Esophagus (tissue), 2 donors: ENCODE data around the gene FOXD1. TPM values are rescaled to one million over a fixed set of nuclear protein-coding genes. Genes with fewer than 3 reads are reported as not detected.

Experiments
- H3K27ac ChIP-seq, 2 donors: one replicate each; pipeline ENCODE4 v1.5.1; 2013; ENCODE audit warnings: low read depth in 2 of 2, mild to moderate bottlenecking in 2 of 2, inconsistent platforms in 1 of 2, low read length in 1 of 2, moderate library complexity in 1 of 2
- H3K27me3 ChIP-seq, 2 donors: one replicate each; pipeline ENCODE4 v1.6.1; 2013; ENCODE audit warnings: low read length in 2 of 2, control low read depth in 1 of 2, mild to moderate bottlenecking in 1 of 2; ENCODE audit not compliant: insufficient read depth in 2 of 2, control insufficient read depth in 1 of 2
- H3K36me3 ChIP-seq, 2 donors: one replicate each; pipeline ENCODE4 v1.6.1; 2013; ENCODE audit warnings: low read length in 1 of 2; ENCODE audit not compliant: control insufficient read depth in 2 of 2, insufficient read depth in 2 of 2
- H3K4me1 ChIP-seq, 2 donors: one replicate each; pipeline ENCODE4 v1.6.1; 2013; ENCODE audit warnings: low read length in 1 of 2; ENCODE audit not compliant: control insufficient read depth in 2 of 2, insufficient read depth in 2 of 2
- H3K4me3 ChIP-seq, 2 donors: one replicate each; pipeline ENCODE4 v1.5.1; 2013; ENCODE audit warnings: low read length in 2 of 2, mild to moderate bottlenecking in 2 of 2, low read depth in 1 of 2, moderate library complexity in 1 of 2
- H3K9me3 ChIP-seq, 2 donors: one replicate each; pipeline ENCODE4 v1.6.1; 2013; ENCODE audit warnings: mild to moderate bottlenecking in 2 of 2, low read depth in 1 of 2, low read length in 1 of 2, moderate library complexity in 1 of 2; ENCODE audit not compliant: control insufficient read depth in 2 of 2, insufficient read depth in 1 of 2
- WGBS, 2 donors: extraction: QIAGEN DNeasy Blood & Tissue Kit; methylation state at CpG; one replicate each; pipeline ENCODE4 v1.1.7; 2013; 5-methylcytosine and 5-hydroxymethylcytosine counted together
- polyA plus RNA-seq, 2 donors: library from polyadenylated mRNA; stranded (reverse); fragments of 200-250 nt; gene quantifications; one replicate each; pipeline ENCODE4 v1.2.3, GENCODE V29; 2013
- donor health status: healthy with polysubstance abuse.
- donor health status: Bipolar disorder and iron deficiency.

FOXD1 gene
- polyA plus RNA-seq, 2 donors: 0.31 to 1.3 TPM

DNA sequence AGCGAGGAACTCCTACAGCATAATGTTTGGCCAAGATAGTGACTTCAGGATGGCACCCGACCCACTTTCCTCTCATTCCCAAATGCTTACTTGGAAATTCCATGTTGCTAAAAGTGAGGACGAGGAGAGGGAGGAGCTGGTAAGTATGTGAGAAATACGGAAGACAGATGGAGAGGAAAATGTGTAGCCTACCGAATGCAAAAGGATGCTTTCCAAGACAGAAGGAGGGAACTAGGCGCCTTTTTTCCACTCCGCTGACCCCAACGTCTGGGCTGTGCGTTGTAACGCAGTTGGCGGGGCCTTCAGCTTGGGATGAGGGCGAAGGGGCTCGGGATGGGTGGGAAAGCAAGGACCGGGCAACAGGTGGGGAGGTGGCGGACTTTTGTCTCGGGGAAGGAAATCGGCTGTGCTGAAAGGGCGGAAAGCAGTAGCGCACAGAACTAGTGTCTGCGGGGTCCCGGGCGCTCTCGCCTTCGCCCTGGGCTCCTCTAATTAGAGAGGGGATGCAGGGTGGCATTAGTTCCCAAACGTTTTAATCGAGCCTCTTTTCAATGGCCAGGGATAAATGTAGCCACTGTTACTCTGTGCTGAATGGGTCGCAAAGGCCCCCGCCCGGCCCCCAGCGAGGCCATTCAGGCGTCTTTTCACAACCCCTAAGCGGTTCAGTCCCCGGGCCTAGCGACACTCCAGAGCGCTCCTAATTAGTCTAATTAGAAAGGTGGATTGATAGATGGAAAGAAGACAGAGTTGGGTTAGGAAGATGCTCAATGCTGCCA lies 12.6 kb downstream of the FOXD1 start:
- Histone ChIP-seq H3K9me3 (no peaks in the 10 kb centered on the region), H3K4me1 (peaks cover 0 to 5% of the 10 kb centered on the region in 2 donors), H3K27me3 (peaks cover 0 to 24% of the 10 kb centered on the region in 2 donors), H3K4me3 (no peak overlapping the region), H3K27ac (no peak overlapping the region), H3K36me3 (no peaks in the 10 kb centered on the region)
- WGBS, 2 donors: 49 to 52% methylated on average over 35 of the region's 35 CpGs

DNA sequence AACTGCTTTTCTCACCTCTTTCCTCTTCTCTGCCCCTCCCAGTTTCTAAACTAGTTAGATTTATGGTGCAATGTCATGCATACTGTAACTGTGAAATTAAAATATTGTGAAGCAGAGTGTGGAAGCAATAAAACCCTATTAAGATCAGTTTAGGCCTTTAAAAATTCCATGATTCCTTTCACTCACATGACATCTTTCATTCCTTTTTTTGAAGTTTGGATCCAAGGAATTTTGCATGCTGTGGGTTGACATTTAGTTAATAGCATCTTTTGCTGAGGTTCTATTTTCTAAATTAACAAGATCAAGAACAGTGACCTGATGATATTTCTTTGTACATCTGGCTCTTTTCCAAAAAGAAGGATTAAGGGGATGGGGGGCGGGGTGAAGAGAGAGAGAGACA lies 13.7 kb downstream of the FOXD1 start:
- Histone ChIP-seq H3K36me3 (no peaks in the 10 kb centered on the region), H3K27ac (no peak overlapping the region), H3K27me3 (peaks cover 0 to 24% of the 10 kb centered on the region in 2 donors), H3K4me3 (no peak overlapping the region), H3K4me1 (peaks cover 0 to 5% of the 10 kb centered on the region in 2 donors), H3K9me3 (no peaks in the 10 kb centered on the region)
- WGBS, 2 donors: 56 to 83% methylated on average over 1 of the region's 1 CpG

DNA sequence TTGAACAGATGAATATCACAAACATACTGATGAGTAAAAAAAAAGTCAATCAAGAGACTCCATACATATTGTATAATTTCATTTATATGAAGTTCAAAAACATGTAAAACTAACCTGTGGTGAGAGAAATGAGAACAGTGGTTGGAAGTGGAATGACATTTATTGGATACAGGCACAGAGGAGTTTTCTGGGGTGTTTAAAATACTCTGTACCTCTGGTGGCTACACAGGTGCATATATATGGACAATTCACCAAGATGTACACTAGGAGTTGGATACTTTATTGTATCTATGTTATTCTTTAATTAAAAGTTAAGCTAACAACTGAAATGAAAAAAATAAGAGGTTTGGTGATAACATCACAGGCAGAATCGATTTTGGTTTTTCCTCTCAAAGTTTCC lies 14.1 kb downstream of the FOXD1 start:
- Histone ChIP-seq H3K36me3 (no peaks in the 10 kb centered on the region), H3K4me1 (peaks cover 0 to 5% of the 10 kb centered on the region in 2 donors), H3K27ac (no peak overlapping the region), H3K27me3 (peaks cover 0 to 24% of the 10 kb centered on the region in 2 donors), H3K9me3 (no peaks in the 10 kb centered on the region), H3K4me3 (no peak overlapping the region)
- 54 to 62% methylated on average over 1 of the region's 1 CpG for WGBS, 2 donors

GRCh38 chr5:73433982-73434342 lies 14.6 kb downstream of the FOXD1 start:
- 57 to 69% methylated on average over 1 of the region's 1 CpG for WGBS, 2 donors
- Histone ChIP-seq H3K27ac (no peak overlapping the region), H3K36me3 (no peaks in the 10 kb centered on the region), H3K9me3 (no peaks in the 10 kb centered on the region), H3K4me3 (no peak overlapping the region), H3K4me1 (peaks cover 0 to 5% of the 10 kb centered on the region in 2 donors), H3K27me3 (peaks cover 0 to 24% of the 10 kb centered on the region in 2 donors)

GRCh38 chr5:73433272-73433981 lies 15.2 kb downstream of the FOXD1 start:
- Histone ChIP-seq H3K36me3 (no peaks in the 10 kb centered on the region), H3K27me3 (peaks cover 0 to 24% of the 10 kb centered on the region in 2 donors), H3K4me1 (peaks cover 0 to 5% of the 10 kb centered on the region in 2 donors), H3K9me3 (no peaks in the 10 kb centered on the region), H3K4me3 (no peak overlapping the region), H3K27ac (no peak overlapping the region)
- 65 to 69% methylated on average over 4 of the region's 4 CpGs for WGBS, 2 donors

DNA sequence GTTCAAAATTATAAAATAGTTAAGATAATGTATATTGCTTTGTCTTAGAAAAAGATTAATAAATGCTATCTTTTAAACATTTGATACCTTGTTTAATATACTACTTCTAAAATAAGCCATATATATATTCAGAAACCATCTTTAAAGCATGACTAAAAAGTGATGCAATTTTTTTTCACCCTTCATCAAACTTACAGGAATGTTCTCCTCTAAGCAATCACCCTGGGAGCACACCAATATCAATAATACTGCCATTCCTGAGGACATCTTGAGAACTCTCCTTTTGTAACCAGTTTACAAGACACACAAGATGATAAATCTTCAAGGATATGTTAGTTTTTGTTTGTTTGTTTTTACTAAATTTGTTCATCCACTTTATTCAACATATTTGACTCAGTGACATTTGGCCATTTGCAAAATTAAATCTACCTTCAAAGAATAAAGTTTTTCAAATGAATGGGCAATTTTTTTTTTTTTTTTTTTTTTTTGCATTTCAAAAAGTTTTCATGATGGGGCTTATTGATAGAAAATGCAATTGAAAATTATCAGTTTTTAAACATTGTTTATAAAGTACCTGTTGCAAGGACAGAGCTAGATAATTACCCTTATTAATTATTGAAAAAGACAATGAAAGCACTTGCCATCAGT lies 17.2 kb downstream of the FOXD1 start:
- Histone ChIP-seq H3K4me1 (no peaks in the 10 kb centered on the region), H3K9me3 (no peaks in the 10 kb centered on the region), H3K27me3 (peaks cover 0 to 10% of the 10 kb centered on the region in 2 donors), H3K36me3 (no peaks in the 10 kb centered on the region), H3K27ac (no peak overlapping the region), H3K4me3 (no peak overlapping the region)

DNA sequence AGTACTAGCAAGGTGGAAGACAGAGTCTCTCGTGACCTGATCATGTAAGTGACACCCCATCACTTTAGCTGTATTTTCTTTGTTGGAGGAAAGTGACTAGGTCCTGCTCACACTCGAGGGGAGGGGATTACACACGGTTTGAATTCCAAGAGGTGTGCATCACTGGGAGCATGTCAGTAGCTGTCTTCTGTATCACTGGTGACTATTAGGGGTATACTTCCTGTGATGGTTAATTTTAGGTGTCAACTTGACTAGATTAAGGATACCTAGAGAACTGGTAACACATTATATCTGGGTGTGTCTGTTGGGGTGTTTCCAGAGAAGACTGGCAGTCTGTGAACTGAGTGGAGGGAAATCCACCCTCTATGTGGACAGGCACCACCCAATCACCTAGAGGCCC lies 22.5 kb downstream of the FOXD1 start:
- H3K4me1 ChIP-seq: no peaks in the 10 kb centered on the region
- no peaks in the 10 kb centered on the region for H3K36me3 ChIP-seq
- H3K9me3 ChIP-seq: no peaks in the 10 kb centered on the region
- 74 to 86% methylated on average over 3 of the region's 3 CpGs for WGBS, 2 donors
- H3K27ac ChIP-seq: no peak overlapping the region
- peaks cover 0 to 7% of the 10 kb centered on the region in 2 donors for H3K27me3 ChIP-seq
- H3K4me3 ChIP-seq: no peak overlapping the region

DNA sequence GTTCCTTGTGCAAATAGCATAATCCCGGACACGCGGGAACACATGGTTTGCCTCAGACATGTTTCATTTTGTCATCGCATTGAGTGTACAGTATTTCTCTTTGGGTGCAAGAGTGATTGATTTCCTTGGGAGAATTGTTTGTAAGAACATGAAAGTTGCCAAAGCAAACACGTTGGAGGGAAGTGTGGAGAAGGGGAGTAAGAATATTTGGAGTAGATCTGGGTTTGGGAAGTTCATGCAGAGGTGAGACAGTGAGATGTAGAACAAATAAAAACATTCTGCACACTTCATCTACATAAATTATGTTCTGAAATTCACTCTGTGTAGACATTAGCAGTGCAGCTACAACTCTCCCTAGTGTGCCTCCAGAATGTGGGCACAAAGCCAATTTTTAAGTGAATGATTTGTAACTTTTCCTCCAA lies 24.0 kb downstream of the FOXD1 start:
- Histone ChIP-seq H3K27me3 (peaks cover 0 to 3% of the 10 kb centered on the region in 2 donors), H3K4me3 (no peak overlapping the region), H3K27ac (no peak overlapping the region), H3K9me3 (no peaks in the 10 kb centered on the region), H3K4me1 (peaks cover under 1 to 2% of the 10 kb centered on the region in 2 donors), H3K36me3 (no peaks in the 10 kb centered on the region)
- WGBS, 2 donors: 23 to 27% methylated on average over 5 of the region's 5 CpGs

DNA sequence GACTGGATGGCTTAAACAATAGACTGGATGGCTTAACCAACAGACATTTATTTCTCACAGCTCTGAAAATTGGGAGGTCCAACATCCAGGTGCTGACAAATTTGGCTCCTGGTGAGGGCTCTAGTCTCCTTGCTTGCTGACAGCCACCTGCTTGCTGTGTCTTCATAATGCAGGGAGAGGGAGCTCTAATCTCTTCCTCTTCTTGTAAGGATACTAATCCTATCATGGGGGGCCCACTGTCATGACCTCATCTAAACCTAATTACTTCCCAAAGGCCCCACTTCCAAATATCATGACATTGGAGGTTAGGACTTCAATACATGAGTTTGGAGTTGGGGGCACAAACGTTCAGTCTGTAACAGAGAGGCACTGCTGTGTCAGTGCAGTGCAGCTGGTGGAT lies 26.4 kb downstream of the FOXD1 start:
- WGBS, 2 donors: 81 to 88% methylated on average over 1 of the region's 1 CpG
- H3K4me1 ChIP-seq: peaks cover 3 to 4% of the 10 kb centered on the region in 2 donors
- no peak overlapping the region for H3K27ac ChIP-seq
- H3K9me3 ChIP-seq: no peaks in the 10 kb centered on the region
- H3K27me3 ChIP-seq: peaks cover 0 to 10% of the 10 kb centered on the region in 2 donors
- H3K36me3 ChIP-seq: no peaks in the 10 kb centered on the region
- no peak overlapping the region for H3K4me3 ChIP-seq
